HG03575 (cell line): Measurements from ENCODE around the gene DLGAP1.

Source experiments
- ATAC-seq: cut with Tn5 transposase; IDR thresholded peaks from one replicate; pipeline ENCODE4 v1.9.1; 2021; ENCODE audit not compliant: unreplicated experiment, insufficient number of reproducible peaks, low FRiP score; ENCODE audit errors: extremely low read depth

Gene DLGAP1

GRCh38 chr18:3510024-3510423 is 945.1 kb downstream of the DLGAP1 start:
- ATAC-seq: no peak

- ATAC-seq: no peak
Observed at GRCh38 chr18:3508576-3509549, 946.2 kb downstream of the DLGAP1 start.

- ATAC-seq: no peak
Observed at GRCh38 chr18:3504637-3505036, 950.5 kb downstream of the DLGAP1 start.

GRCh38 chr18:3502650-3503049 is 952.5 kb downstream of the DLGAP1 start:
- no peak for ATAC-seq

GRCh38 chr18:3500016-3500415 is 955.1 kb downstream of the DLGAP1 start:
- ATAC-seq: no peak

GRCh38 chr18:3499501-3499900 is 955.6 kb downstream of the DLGAP1 start:
- no peak for ATAC-seq

- no peak for ATAC-seq
Observed at GRCh38 chr18:3498698-3499471, 956.2 kb downstream of the DLGAP1 start.

GRCh38 chr18:3495691-3496430 is 959.2 kb downstream of the DLGAP1 start:
- ATAC-seq: no peak

- no peak for ATAC-seq
Observed at GRCh38 chr18:3494569-3494968, 960.5 kb downstream of the DLGAP1 start.

GRCh38 chr18:3494245-3494526 is 960.9 kb downstream of the DLGAP1 start:
- ATAC-seq: no peak

- no peak for ATAC-seq
Observed at GRCh38 chr18:3493501-3494244, 961.4 kb downstream of the DLGAP1 start.

- no peak for ATAC-seq
Observed at GRCh38 chr18:3492721-3493120, 962.4 kb downstream of the DLGAP1 start.

GRCh38 chr18:3491981-3492555 is 963.0 kb downstream of the DLGAP1 start:
- ATAC-seq: no peak

GRCh38 chr18:3489462-3489861 is 965.6 kb downstream of the DLGAP1 start:
- no peak for ATAC-seq

GRCh38 chr18:3486512-3486911 is 968.6 kb downstream of the DLGAP1 start:
- ATAC-seq: no peak

GRCh38 chr18:3485153-3486149 is 969.7 kb downstream of the DLGAP1 start:
- ATAC-seq: no peak

GRCh38 chr18:3482258-3482657 is 972.8 kb downstream of the DLGAP1 start:
- ATAC-seq: no peak
